Peyer's patch (tissue), 4 donors: ENCODE results near the gene IFNA17. TPM values are rescaled to one million over a fixed set of nuclear protein-coding genes. Genes with fewer than 3 reads are reported as not detected.

Experiments used
- DNase-seq, 3 donors: peaks; one replicate each; pipeline ENCODE4 v3.0.0-alpha.2; 2017 to 2019
- H3K27ac ChIP-seq, 4 donors: fragments of 200-600 bp; sonication (generic); one replicate each; pipeline ENCODE4 v1.5.1; 2016 to 2019
- H3K27me3 ChIP-seq, 2 donors: fragments of 200-600 bp; sonication (generic); one replicate each; pipeline ENCODE4 v1.5.1; 2019
- H3K36me3 ChIP-seq, 3 donors: fragments of 200-600 bp; sonication (generic); one replicate each; pipeline ENCODE4 v1.5.1; 2016 to 2019
- H3K4me1 ChIP-seq, 4 donors: fragments of 200-600 bp; sonication (generic); one replicate each; pipeline ENCODE4 v1.5.1; 2016 to 2019
- H3K4me3 ChIP-seq, 4 donors: fragments of 200-600 bp; sonication (generic); 1 replicate in 3 of 4; 2 replicates in 1 of 4; pipeline ENCODE4 v1.5.1; 2016 to 2019; ENCODE audit warnings: mild to moderate bottlenecking in 1 of 4
- H3K9me3 ChIP-seq, 4 donors: fragments of 200-600 bp; sonication (generic); one replicate each; pipeline ENCODE4 v1.5.1; 2016 to 2019; ENCODE audit warnings: mild to moderate bottlenecking in 1 of 4
- CTCF ChIP-seq, 6 experiments: fragments of 450-650 bp in 4 of 6; fragments of 200-600 bp in 2 of 6; sonication (generic) in 1 of 6; IDR thresholded peaks; one replicate each; pipeline ENCODE4 v1.5.1; 2017 to 2019; ENCODE audit warnings: antibody characterized with exemption in 6 of 6, mild to moderate bottlenecking in 3 of 6, moderate library complexity in 1 of 6
- POLR2A ChIP-seq, 2 donors: fragments of 450-650 bp; IDR thresholded peaks; one replicate each; pipeline ENCODE4 v1.5.1; 2017; ENCODE audit warnings: antibody characterized with exemption in 2 of 2, mild to moderate bottlenecking in 2 of 2, moderate library complexity in 2 of 2
- total RNA-seq, 4 donors: library from RNA; depleted of rRNA; stranded (reverse); fragments of >200 nt; gene quantifications; one replicate each; pipeline ENCODE4 v1.1.0, GENCODE V29; 2016

IFNA17 gene
- total RNA-seq, 4 donors from 2014 or later = not detected

GRCh38 chr9:21255538-21256212, 27.7 kb upstream of the IFNA17 start:
- DNase-seq = no peak
- peaks cover 0 to 4% (median 0%) of the 10 kb centered on the region in 4 donors for H3K4me1 ChIP-seq
- H3K27ac ChIP-seq = no peak overlapping the region
- H3K4me3 ChIP-seq = no peak overlapping the region
- no peaks in the 10 kb centered on the region for H3K27me3 ChIP-seq
- no peaks in the 10 kb centered on the region for H3K36me3 ChIP-seq
- H3K9me3 ChIP-seq = no peaks in the 10 kb centered on the region
- TF ChIP-seq CTCF (IDR thresholded peaks at IDR 0.05) = no peak
- no peak for TF ChIP-seq POLR2A (IDR thresholded peaks at IDR 0.05)

GRCh38 chr9:21252721-21253547, 24.9 kb upstream of the IFNA17 start:
- Histone ChIP-seq H3K4me1 (peaks cover 0 to 4% (median 0%) of the 10 kb centered on the region in 4 donors), H3K9me3 (no peaks in the 10 kb centered on the region), H3K4me3 (no peak overlapping the region), H3K27ac (no peak overlapping the region), H3K27me3 (no peaks in the 10 kb centered on the region), H3K36me3 (no peaks in the 10 kb centered on the region)
- no peak for DNase-seq
- TF ChIP-seq CTCF (IDR thresholded peaks at IDR 0.05) (peak in 4 of 6 experiments; percentile 28 to 43 (median 40)), POLR2A (IDR thresholded peaks at IDR 0.05) (no peak)

GRCh38 chr9:21251638-21252037, 23.6 kb upstream of the IFNA17 start:
- TF ChIP-seq CTCF (IDR thresholded peaks at IDR 0.05) (no peak), POLR2A (IDR thresholded peaks at IDR 0.05) (no peak)
- Histone ChIP-seq H3K4me3 (no peak overlapping the region), H3K36me3 (no peaks in the 10 kb centered on the region), H3K9me3 (no peaks in the 10 kb centered on the region), H3K4me1 (peaks cover 0 to 4% (median 0%) of the 10 kb centered on the region in 4 donors), H3K27ac (no peak overlapping the region), H3K27me3 (no peaks in the 10 kb centered on the region)
- DNase-seq = no peak

- Histone ChIP-seq H3K9me3 (no peaks in the 10 kb centered on the region), H3K4me1 (peaks cover 0 to 4% (median 0%) of the 10 kb centered on the region in 4 donors), H3K27me3 (no peaks in the 10 kb centered on the region), H3K36me3 (no peaks in the 10 kb centered on the region), H3K27ac (no peak overlapping the region), H3K4me3 (no peak overlapping the region)
- no peak for TF ChIP-seq CTCF (IDR thresholded peaks at IDR 0.05)
- TF ChIP-seq POLR2A (IDR thresholded peaks at IDR 0.05) = no peak
- DNase-seq = no peak
Measured at GRCh38 chr9:21251190-21251589, 23.2 kb upstream of the IFNA17 start.

- H3K9me3 ChIP-seq = no peaks in the 10 kb centered on the region
- no peak for DNase-seq
Measured at GRCh38 chr9:21244836-21245235, 16.8 kb upstream of the IFNA17 start.

More at GRCh38 chr9:21244836-21245235, 16.8 kb upstream of the IFNA17 start:
- H3K27ac ChIP-seq = no peak overlapping the region
- no peak overlapping the region for H3K4me3 ChIP-seq
- no peaks in the 10 kb centered on the region for H3K36me3 ChIP-seq
- TF ChIP-seq POLR2A (IDR thresholded peaks at IDR 0.05) (no peak), CTCF (IDR thresholded peaks at IDR 0.05) (no peak)
- no peaks in the 10 kb centered on the region for H3K27me3 ChIP-seq
- no peaks in the 10 kb centered on the region for H3K4me1 ChIP-seq
